HEK293 (cell line): ENCODE results near the gene ASMTL.

ENCODE experiments used
- CTCF ChIA-PET: fragments of 350-600 bp; formaldehyde crosslinking; extraction: SDS; loops from one replicate; lab custom pipeline; 2021; ENCODE audit warnings: antibody characterized with exemption; lab: Yijun Ruan, JAX
- POLR2A ChIA-PET: fragments of 300-600 bp; formaldehyde crosslinking; extraction: SDS; loops from one replicate; lab custom pipeline; 2020; ENCODE audit warnings: antibody characterized with exemption, inconsistent platforms; lab: Yijun Ruan, JAX
- H3K27ac ChIP-seq: fragments of 200-500 bp; sonication (Bioruptor generic); 2 replicates; pipeline ENCODE4 v1.5.1; 2014; ENCODE audit warnings: low read depth, low read length, control low read depth, inconsistent platforms; ENCODE audit errors: extremely low read depth
- H3K36me3 ChIP-seq, 2 experiments: fragments of 200-500 bp in 1 of 2; sonication (Bioruptor generic) in 1 of 2; 1 replicate in 1 of 2; 2 replicates in 1 of 2; pipeline ENCODE4 v1.5.1; 2014 to 2017; ENCODE audit warnings: inconsistent platforms in 2 of 2, low read length in 2 of 2; ENCODE audit not compliant: control insufficient read depth in 2 of 2, insufficient read depth in 1 of 2
- H3K4me1 ChIP-seq: fragments of 200-500 bp; sonication (Bioruptor generic); 2 replicates; pipeline ENCODE4 v1.5.1; 2014; ENCODE audit warnings: mild to moderate bottlenecking, low read length, inconsistent platforms; ENCODE audit not compliant: control insufficient read depth, insufficient read depth
- H3K4me3 ChIP-seq: 2 replicates; pipeline ENCODE4 v1.5.1; 2011; ENCODE audit warnings: low read depth, mild to moderate bottlenecking, control low read depth, low read length, moderate library complexity
- H3K9me3 ChIP-seq: fragments of 200-500 bp; sonication (Bioruptor generic); 2 replicates; pipeline ENCODE4 v1.5.1; 2014; ENCODE audit warnings: low read depth, low read length, inconsistent platforms; ENCODE audit not compliant: control insufficient read depth, insufficient read depth
- EGR2 ChIP-seq: fragments of 450-650 bp; formaldehyde crosslinking; IDR thresholded peaks from 2 replicates; pipeline ENCODE4 v1.5.1; 2016; ENCODE audit warnings: low read depth, missing biosample characterization, missing genetic modification characterization
- GLIS1 ChIP-seq: fragments of 450-650 bp; formaldehyde crosslinking; IDR thresholded peaks from 2 replicates; pipeline ENCODE4 v1.5.1; 2016; ENCODE audit warnings: missing biosample characterization, missing genetic modification characterization
- GLIS2 ChIP-seq: fragments of 450-650 bp; formaldehyde crosslinking; IDR thresholded peaks from 2 replicates; pipeline ENCODE4 v1.5.1; 2016; ENCODE audit warnings: missing biosample characterization, missing genetic modification characterization
- HOXD13 ChIP-seq: sonication (generic); formaldehyde crosslinking; IDR thresholded peaks from 2 replicates; pipeline ENCODE4 v1.8.0; 2022; ENCODE audit warnings: missing genetic modification reagents, borderline replicate concordance
- PRDM1 ChIP-seq: fragments of 450-650 bp; formaldehyde crosslinking; IDR thresholded peaks from 2 replicates; pipeline ENCODE4; 2016; ENCODE audit warnings: missing biosample characterization, missing genetic modification characterization
- RBAK ChIP-seq: fragments of 450-650 bp; formaldehyde crosslinking; IDR thresholded peaks from 2 replicates; pipeline ENCODE4 v1.5.1; 2016; ENCODE audit warnings: missing biosample characterization, missing genetic modification characterization
- ZBTB20 ChIP-seq: fragments of 450-650 bp; formaldehyde crosslinking; IDR thresholded peaks from 2 replicates; pipeline ENCODE4 v1.5.1; 2016; ENCODE audit warnings: missing biosample characterization, missing genetic modification characterization
- ZFHX2 ChIP-seq: fragments of 450-650 bp; formaldehyde crosslinking; conservative IDR thresholded peaks from 2 replicates; pipeline ENCODE4 v1.5.1; 2016; ENCODE audit warnings: missing biosample characterization, missing genetic modification characterization
- ZIC2 ChIP-seq: fragments of 450-650 bp; formaldehyde crosslinking; IDR thresholded peaks from 2 replicates; pipeline ENCODE4 v1.5.1; 2016; ENCODE audit warnings: missing biosample characterization, missing genetic modification characterization
- ZNF16 ChIP-seq: fragments of 450-650 bp; formaldehyde crosslinking; IDR thresholded peaks from 2 replicates; pipeline ENCODE4 v1.5.1; 2016; ENCODE audit warnings: low read depth, missing biosample characterization, missing genetic modification characterization
- ZNF174 ChIP-seq: fragments of 450-650 bp; formaldehyde crosslinking; IDR thresholded peaks from 2 replicates; pipeline ENCODE4 v1.5.0; 2017; ENCODE audit warnings: missing biosample characterization, mild to moderate bottlenecking, missing genetic modification characterization
- ZNF23 ChIP-seq: fragments of 450-650 bp; formaldehyde crosslinking; IDR thresholded peaks from 2 replicates; pipeline ENCODE4 v1.5.1; 2016; ENCODE audit warnings: missing biosample characterization, missing genetic modification characterization, borderline replicate concordance
- ZNF311 ChIP-seq: fragments of 450-650 bp; formaldehyde crosslinking; IDR thresholded peaks from 2 replicates; pipeline ENCODE4 v1.5.1; 2017; ENCODE audit warnings: missing biosample characterization, missing genetic modification characterization, borderline replicate concordance
- ZNF341 ChIP-seq: fragments of 450-650 bp; formaldehyde crosslinking; IDR thresholded peaks from 2 replicates; pipeline ENCODE4; 2016; ENCODE audit warnings: low read depth, missing biosample characterization, missing genetic modification characterization
- ZNF510 ChIP-seq: fragments of 450-650 bp; formaldehyde crosslinking; IDR thresholded peaks from 2 replicates; pipeline ENCODE4 v1.5.1; 2018; ENCODE audit warnings: mild to moderate bottlenecking, missing genetic modification characterization, missing biosample characterization; ENCODE audit not compliant: insufficient replicate concordance
- ZNF549 ChIP-seq: fragments of 450-650 bp; IDR thresholded peaks from 2 replicates; pipeline ENCODE4 v1.5.1; 2018; ENCODE audit warnings: missing biosample characterization, missing genetic modification characterization, mild to moderate bottlenecking, inconsistent platforms, moderate library complexity
- ZNF571 ChIP-seq: fragments of 450-650 bp; formaldehyde crosslinking; IDR thresholded peaks from 2 replicates; pipeline ENCODE4 v1.5.0; 2017; ENCODE audit warnings: missing biosample characterization, missing genetic modification characterization
- ZNF629 ChIP-seq: fragments of 450-650 bp; formaldehyde crosslinking; IDR thresholded peaks from 2 replicates; pipeline ENCODE4 v1.5.1; 2017; ENCODE audit warnings: missing biosample characterization, missing genetic modification characterization
- ZNF660 ChIP-seq: fragments of 450-650 bp; IDR thresholded peaks from 2 replicates; pipeline ENCODE4 v1.5.1; 2018; ENCODE audit warnings: missing biosample characterization, mild to moderate bottlenecking, missing genetic modification characterization
- ZNF664 ChIP-seq: fragments of 450-650 bp; formaldehyde crosslinking; IDR thresholded peaks from 2 replicates; pipeline ENCODE4 v1.5.1; 2016; ENCODE audit warnings: missing biosample characterization, missing genetic modification characterization
- ZXDB ChIP-seq: fragments of 450-650 bp; formaldehyde crosslinking; IDR thresholded peaks from 2 replicates; pipeline ENCODE4 v1.5.1; 2016; ENCODE audit warnings: missing biosample characterization, missing genetic modification characterization
- TF ChIP-seq, protein P1 (sequence below): fragments of 450-650 bp; formaldehyde crosslinking; IDR thresholded peaks from 2 replicates; pipeline ENCODE4 v1.5.1; 2016; ENCODE audit warnings: missing biosample characterization, missing genetic modification characterization
- TF ChIP-seq, protein P2 (sequence below): fragments of 450-650 bp; formaldehyde crosslinking; IDR thresholded peaks from 2 replicates; pipeline ENCODE4 v1.5.0; 2017; ENCODE audit warnings: missing biosample characterization, missing genetic modification characterization, borderline replicate concordance
- TF ChIP-seq, protein P3 (sequence below): fragments of 450-650 bp; formaldehyde crosslinking; IDR thresholded peaks from 2 replicates; pipeline ENCODE4 v1.5.1; 2016; ENCODE audit warnings: missing biosample characterization, missing genetic modification characterization

ASMTL gene

DNA sequence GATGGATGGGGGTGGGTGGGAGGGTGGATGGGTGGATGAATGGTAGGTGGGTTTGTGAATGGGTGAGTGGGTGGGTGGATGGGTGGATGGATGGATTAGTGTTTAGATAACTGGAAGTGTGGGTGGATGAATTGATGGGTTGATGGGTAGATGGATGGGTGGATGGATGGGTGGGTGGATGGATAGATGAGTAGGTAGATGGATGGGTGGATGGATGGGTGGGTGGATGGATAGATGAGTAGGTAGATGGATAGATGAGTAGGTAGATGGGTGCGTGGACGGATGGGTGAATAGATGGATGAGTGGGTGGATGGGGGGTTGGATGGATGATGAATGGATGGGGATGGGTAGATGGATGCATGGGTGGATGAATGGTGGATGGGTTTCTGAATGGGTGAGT lies 20.3 kb upstream of the ASMTL start:
- TF ChIP-seq ZFHX2 (tag by site-specific recombination) (peak; percentile 58), ZNF660 (tag by site-specific recombination) (no peak), EGR2 (tag by site-specific recombination) (peak; percentile 85)
- TF ChIP-seq, all 188 proteins: peak for 2
- Histone ChIP-seq H3K9me3 (no peaks in the 10 kb centered on the region), H3K27ac (no peak overlapping the region), H3K4me3 (no peak overlapping the region), H3K4me1 (no peaks in the 10 kb centered on the region), H3K36me3 (no peaks in the 10 kb centered on the region)
- ChIA-PET CTCF (no interaction called here), POLR2A (no interaction called here)

DNA sequence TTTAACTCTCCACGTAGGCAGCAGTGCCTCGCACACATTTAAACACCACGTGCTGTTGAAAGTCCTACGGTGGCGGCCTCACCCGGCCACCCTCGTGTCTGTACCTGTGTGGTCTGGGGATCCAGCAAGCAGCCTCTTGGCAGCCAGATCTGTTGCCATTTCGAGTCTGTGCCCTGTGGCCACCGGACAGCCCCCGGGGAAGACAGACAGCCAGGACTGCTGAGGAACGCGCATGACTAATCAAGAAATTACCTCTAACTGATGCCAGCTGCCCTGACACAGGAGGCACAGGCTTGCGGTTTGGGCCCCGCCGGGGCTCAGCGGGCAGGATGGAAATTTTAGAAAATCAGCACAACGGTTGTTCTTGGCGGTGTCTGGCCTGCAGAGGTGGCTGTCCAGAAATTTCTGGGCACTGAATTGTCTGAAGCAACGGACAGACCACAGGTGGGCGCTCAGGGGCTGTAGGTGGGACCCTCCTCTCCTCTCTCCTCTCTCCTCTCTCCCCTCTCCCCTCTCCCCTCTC lies 15.6 kb upstream of the ASMTL start:
- TF ChIP-seq ZIC2 (tag by site-specific recombination) (peak; percentile 90), GLIS2 (tag by site-specific recombination) (0 out of 2 replicates have a peak, but pooled peaks have one; percentile 12), ZNF629 (no peak), RBAK (no peak), ZBTB20 (tag by site-specific recombination) (peak; percentile 46; the same call in 1 of the 2 replicates), ZNF510 (tag by site-specific recombination) (no peak), ZNF174 (tag by site-specific recombination) (no peak), PRDM1 (tag by site-specific recombination) (no peak), ZNF571 (tag by site-specific recombination) (no peak), GLIS1 (tag by site-specific recombination) (peak; percentile 67), ZNF23 (tag by site-specific recombination) (no peak), ZNF341 (tag by site-specific recombination) (no peak)
- TF ChIP-seq, protein P1, sequence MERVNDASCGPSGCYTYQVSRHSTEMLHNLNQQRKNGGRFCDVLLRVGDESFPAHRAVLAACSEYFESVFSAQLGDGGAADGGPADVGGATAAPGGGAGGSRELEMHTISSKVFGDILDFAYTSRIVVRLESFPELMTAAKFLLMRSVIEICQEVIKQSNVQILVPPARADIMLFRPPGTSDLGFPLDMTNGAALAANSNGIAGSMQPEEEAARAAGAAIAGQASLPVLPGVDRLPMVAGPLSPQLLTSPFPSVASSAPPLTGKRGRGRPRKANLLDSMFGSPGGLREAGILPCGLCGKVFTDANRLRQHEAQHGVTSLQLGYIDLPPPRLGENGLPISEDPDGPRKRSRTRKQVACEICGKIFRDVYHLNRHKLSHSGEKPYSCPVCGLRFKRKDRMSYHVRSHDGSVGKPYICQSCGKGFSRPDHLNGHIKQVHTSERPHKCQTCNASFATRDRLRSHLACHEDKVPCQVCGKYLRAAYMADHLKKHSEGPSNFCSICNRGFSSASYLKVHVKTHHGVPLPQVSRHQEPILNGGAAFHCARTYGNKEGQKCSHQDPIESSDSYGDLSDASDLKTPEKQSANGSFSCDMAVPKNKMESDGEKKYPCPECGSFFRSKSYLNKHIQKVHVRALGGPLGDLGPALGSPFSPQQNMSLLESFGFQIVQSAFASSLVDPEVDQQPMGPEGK (tag by site-specific recombination) = 0 out of 2 replicates have a peak, but pooled peaks have one; percentile 16
- no peak overlapping the region for H3K4me3 ChIP-seq
- H3K9me3 ChIP-seq = no peaks in the 10 kb centered on the region
- no peak overlapping the region for H3K27ac ChIP-seq
- H3K4me1 ChIP-seq = no peaks in the 10 kb centered on the region
- no peaks in the 10 kb centered on the region for H3K36me3 ChIP-seq
- CTCF ChIA-PET = no interaction called here
- POLR2A ChIA-PET = no interaction called here

DNA sequence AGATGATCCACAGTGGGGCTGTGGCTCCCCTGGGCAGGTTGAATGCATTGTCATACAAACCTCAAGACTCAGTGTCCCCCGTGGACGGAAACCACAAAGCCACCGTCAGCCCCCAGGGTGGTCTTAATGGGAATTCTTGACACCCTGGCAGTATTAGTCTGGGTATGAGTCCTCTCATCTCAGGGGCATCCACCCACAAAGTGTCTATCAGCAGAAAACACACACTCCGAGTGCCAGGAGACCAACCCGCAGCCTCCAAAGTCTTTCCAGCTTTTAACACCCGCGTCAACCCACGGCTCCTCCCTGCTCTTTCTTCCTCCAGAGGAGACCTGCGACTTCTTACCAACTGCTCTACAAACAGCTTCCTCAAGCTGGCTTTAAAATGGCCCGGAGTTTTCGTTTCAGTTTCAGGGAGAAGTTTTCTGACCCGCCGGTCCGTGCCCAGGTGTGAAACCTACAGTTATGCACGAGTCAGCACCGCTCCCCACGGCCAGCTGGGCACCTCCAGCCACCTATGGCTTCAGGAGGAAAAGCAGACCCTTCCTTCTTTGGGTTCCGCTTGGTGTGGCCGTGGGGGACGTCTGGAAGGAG lies 14.4 kb upstream of the ASMTL start:
- ChIA-PET CTCF (no interaction called here), POLR2A (no interaction called here)
- Histone ChIP-seq H3K4me1 (no peaks in the 10 kb centered on the region), H3K9me3 (no peaks in the 10 kb centered on the region), H3K27ac (no peak overlapping the region), H3K36me3 (no peaks in the 10 kb centered on the region), H3K4me3 (no peak overlapping the region)
- TF ChIP-seq, protein P2, sequence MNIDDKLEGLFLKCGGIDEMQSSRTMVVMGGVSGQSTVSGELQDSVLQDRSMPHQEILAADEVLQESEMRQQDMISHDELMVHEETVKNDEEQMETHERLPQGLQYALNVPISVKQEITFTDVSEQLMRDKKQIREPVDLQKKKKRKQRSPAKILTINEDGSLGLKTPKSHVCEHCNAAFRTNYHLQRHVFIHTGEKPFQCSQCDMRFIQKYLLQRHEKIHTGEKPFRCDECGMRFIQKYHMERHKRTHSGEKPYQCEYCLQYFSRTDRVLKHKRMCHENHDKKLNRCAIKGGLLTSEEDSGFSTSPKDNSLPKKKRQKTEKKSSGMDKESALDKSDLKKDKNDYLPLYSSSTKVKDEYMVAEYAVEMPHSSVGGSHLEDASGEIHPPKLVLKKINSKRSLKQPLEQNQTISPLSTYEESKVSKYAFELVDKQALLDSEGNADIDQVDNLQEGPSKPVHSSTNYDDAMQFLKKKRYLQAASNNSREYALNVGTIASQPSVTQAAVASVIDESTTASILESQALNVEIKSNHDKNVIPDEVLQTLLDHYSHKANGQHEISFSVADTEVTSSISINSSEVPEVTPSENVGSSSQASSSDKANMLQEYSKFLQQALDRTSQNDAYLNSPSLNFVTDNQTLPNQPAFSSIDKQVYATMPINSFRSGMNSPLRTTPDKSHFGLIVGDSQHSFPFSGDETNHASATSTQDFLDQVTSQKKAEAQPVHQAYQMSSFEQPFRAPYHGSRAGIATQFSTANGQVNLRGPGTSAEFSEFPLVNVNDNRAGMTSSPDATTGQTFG (tag by site-specific recombination) = no peak
- TF ChIP-seq HOXD13 (CRISPR knock-in tag) = no peak
- no peak for TF ChIP-seq ZNF664 (tag by site-specific recombination)
- no peak for TF ChIP-seq ZNF16 (tag by site-specific recombination)
- no peak for TF ChIP-seq ZNF311 (tag by site-specific recombination)
- TF ChIP-seq ZNF660 (tag by site-specific recombination) = no peak
- no peak for TF ChIP-seq ZNF549 (tag by site-specific recombination)
- no peak for TF ChIP-seq ZXDB (tag by site-specific recombination)
- TF ChIP-seq ZIC2 (tag by site-specific recombination) = no peak
- TF ChIP-seq, protein P3, sequence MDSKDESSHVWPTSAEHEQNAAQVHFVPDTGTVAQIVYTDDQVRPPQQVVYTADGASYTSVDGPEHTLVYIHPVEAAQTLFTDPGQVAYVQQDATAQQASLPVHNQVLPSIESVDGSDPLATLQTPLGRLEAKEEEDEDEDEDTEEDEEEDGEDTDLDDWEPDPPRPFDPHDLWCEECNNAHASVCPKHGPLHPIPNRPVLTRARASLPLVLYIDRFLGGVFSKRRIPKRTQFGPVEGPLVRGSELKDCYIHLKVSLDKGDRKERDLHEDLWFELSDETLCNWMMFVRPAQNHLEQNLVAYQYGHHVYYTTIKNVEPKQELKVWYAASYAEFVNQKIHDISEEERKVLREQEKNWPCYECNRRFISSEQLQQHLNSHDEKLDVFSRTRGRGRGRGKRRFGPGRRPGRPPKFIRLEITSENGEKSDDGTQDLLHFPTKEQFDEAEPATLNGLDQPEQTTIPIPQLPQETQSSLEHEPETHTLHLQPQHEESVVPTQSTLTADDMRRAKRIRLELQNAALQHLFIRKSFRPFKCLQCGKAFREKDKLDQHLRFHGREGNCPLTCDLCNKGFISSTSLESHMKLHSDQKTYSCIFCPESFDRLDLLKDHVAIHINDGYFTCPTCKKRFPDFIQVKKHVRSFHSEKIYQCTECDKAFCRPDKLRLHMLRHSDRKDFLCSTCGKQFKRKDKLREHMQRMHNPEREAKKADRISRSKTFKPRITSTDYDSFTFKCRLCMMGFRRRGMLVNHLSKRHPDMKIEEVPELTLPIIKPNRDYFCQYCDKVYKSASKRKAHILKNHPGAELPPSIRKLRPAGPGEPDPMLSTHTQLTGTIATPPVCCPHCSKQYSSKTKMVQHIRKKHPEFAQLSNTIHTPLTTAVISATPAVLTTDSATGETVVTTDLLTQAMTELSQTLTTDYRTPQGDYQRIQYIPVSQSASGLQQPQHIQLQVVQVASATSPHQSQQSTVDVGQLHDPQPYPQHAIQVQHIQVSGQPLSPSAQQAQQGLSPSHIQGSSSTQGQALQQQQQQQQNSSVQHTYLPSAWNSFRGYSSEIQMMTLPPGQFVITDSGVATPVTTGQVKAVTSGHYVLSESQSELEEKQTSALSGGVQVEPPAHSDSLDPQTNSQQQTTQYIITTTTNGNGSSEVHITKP (tag by site-specific recombination) = no peak
